ENCODE results near the gene TP53TG5.

DNA sequence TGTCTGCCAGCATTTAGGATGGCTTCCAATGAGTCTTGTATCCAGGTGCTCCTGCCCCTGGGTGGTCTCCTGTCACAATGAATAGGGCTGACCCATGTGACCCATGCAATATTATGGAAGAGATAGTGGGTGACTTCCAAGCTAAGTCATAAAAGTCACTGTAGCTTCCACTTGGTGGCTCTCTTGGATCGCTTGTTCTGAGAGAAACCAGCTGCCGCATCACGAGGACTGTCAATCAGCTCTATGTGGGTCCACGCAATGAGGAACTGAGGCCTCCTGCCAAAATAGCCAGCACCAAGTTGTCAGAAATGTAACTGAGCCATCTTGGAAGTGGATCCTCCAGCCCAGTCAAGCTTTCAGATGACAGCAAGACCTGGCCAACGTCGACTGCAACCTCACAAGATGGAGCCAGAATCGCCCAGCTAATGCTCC lies 55.2 kb downstream of the TP53TG5 start:
- TF ChIP-seq OSR1 (CRISPR knock-in tag; IDR thresholded peaks at IDR 0.05) (no peak), ZNF70 (CRISPR knock-in tag; IDR thresholded peaks at IDR 0.05) (no peak), PPARA (CRISPR knock-in tag; IDR thresholded peaks at IDR 0.05; ENCODE audit: borderline replicate concordance) (no peak), ZFP3 (CRISPR knock-in tag; IDR thresholded peaks at IDR 0.05) (no peak)
- TF ChIP-seq, protein P1, sequence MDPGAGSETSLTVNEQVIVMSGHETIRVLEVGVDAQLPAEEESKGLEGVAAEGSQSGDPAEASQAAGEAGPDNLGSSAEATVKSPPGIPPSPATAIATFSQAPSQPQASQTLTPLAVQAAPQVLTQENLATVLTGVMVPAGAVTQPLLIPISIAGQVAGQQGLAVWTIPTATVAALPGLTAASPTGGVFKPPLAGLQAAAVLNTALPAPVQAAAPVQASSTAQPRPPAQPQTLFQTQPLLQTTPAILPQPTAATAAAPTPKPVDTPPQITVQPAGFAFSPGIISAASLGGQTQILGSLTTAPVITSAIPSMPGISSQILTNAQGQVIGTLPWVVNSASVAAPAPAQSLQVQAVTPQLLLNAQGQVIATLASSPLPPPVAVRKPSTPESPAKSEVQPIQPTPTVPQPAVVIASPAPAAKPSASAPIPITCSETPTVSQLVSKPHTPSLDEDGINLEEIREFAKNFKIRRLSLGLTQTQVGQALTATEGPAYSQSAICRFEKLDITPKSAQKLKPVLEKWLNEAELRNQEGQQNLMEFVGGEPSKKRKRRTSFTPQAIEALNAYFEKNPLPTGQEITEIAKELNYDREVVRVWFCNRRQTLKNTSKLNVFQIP (CRISPR knock-in tag; IDR thresholded peaks at IDR 0.05; ENCODE audit: borderline replicate concordance, low read depth): no peak
